Measurements from ENCODE around the gene TMEM170A.

GRCh38 chr16:75458439-75458838, 6.0 kb downstream of the TMEM170A start:
- TF ChIP-seq TAF1 (IDR thresholded peaks at IDR 0.05; ENCODE audit: low read depth, low read length): no peak
- no peak for TF ChIP-seq POLR2A (IDR thresholded peaks at IDR 0.05; ENCODE audit: low read depth, low read length)
- no peak for TF ChIP-seq PAX5 (IDR thresholded peaks at IDR 0.05; ENCODE audit: insufficient read depth, low read length, severe bottlenecking)

Data from GM12891 (cell line).